HEK293 (cell line): ENCODE data around the gene FERMT3.

Experiments
- ELK4 ChIP-seq: IDR thresholded peaks from 2 replicates; pipeline ENCODE4 v1.6.1; 2011; ENCODE audit warnings: mild to moderate bottlenecking, low read depth, low read length, borderline replicate concordance
- GLI2 ChIP-seq: fragments of 450-650 bp; formaldehyde crosslinking; IDR thresholded peaks from 2 replicates; pipeline ENCODE4; 2017; ENCODE audit warnings: missing biosample characterization, missing genetic modification characterization, low read depth, borderline replicate concordance
- KLF10 ChIP-seq: fragments of 450-650 bp; IDR thresholded peaks from 2 replicates; pipeline ENCODE4 v1.5.1; 2018; ENCODE audit warnings: missing biosample characterization, mild to moderate bottlenecking, missing genetic modification characterization
- KLF8 ChIP-seq: fragments of 450-650 bp; formaldehyde crosslinking; IDR thresholded peaks from 2 replicates; pipeline ENCODE4 v1.5.1; 2016; ENCODE audit warnings: missing biosample characterization, missing genetic modification characterization
- MEIS1 ChIP-seq: sonication (generic); formaldehyde crosslinking; IDR thresholded peaks from 2 replicates; pipeline ENCODE4 v1.8.1; 2022; ENCODE audit warnings: missing genetic modification reagents, mild to moderate bottlenecking, borderline replicate concordance
- MYNN ChIP-seq: fragments of 450-650 bp; formaldehyde crosslinking; IDR thresholded peaks from 2 replicates; pipeline ENCODE4 v1.5.1; 2016; ENCODE audit warnings: missing biosample characterization, missing genetic modification characterization, borderline replicate concordance
- OVOL3 ChIP-seq: fragments of 450-650 bp; formaldehyde crosslinking; IDR thresholded peaks from 2 replicates; pipeline ENCODE4 v1.5.1; 2016; ENCODE audit warnings: missing biosample characterization, missing genetic modification characterization
- SP3 ChIP-seq: fragments of 450-650 bp; formaldehyde crosslinking; IDR thresholded peaks from 2 replicates; pipeline ENCODE4 v1.5.1; 2016; ENCODE audit warnings: missing biosample characterization, missing genetic modification characterization
- YY2 ChIP-seq: fragments of 450-650 bp; formaldehyde crosslinking; IDR thresholded peaks from 2 replicates; pipeline ENCODE4 v1.5.1; 2016; ENCODE audit warnings: missing biosample characterization, missing genetic modification characterization
- ZBTB17 ChIP-seq: fragments of 450-650 bp; formaldehyde crosslinking; IDR thresholded peaks from 2 replicates; pipeline ENCODE4 v1.5.1; 2016; ENCODE audit warnings: missing biosample characterization, missing genetic modification characterization
- ZBTB20 ChIP-seq: fragments of 450-650 bp; formaldehyde crosslinking; IDR thresholded peaks from 2 replicates; pipeline ENCODE4 v1.5.1; 2016; ENCODE audit warnings: missing biosample characterization, missing genetic modification characterization
- ZBTB8A ChIP-seq: fragments of 450-650 bp; formaldehyde crosslinking; IDR thresholded peaks from 2 replicates; pipeline ENCODE4 v1.5.1; 2016; ENCODE audit warnings: missing biosample characterization, missing genetic modification characterization
- ZNF114 ChIP-seq: fragments of 450-650 bp; formaldehyde crosslinking; IDR thresholded peaks from 2 replicates; pipeline ENCODE4 v1.5.0; 2017; ENCODE audit warnings: missing biosample characterization, missing genetic modification characterization
- ZNF121 ChIP-seq: fragments of 450-650 bp; formaldehyde crosslinking; IDR thresholded peaks from 2 replicates; pipeline ENCODE4 v1.5.1; 2016; ENCODE audit warnings: missing biosample characterization, missing genetic modification characterization
- ZNF19 ChIP-seq: fragments of 450-650 bp; formaldehyde crosslinking; IDR thresholded peaks from 2 replicates; pipeline ENCODE4; 2016; ENCODE audit warnings: missing biosample characterization, missing genetic modification characterization, low read depth
- ZNF2 ChIP-seq: fragments of 450-650 bp; formaldehyde crosslinking; IDR thresholded peaks from 2 replicates; pipeline ENCODE4 v1.5.1; 2016; ENCODE audit warnings: missing biosample characterization, missing genetic modification characterization
- ZNF211 ChIP-seq: fragments of 450-650 bp; formaldehyde crosslinking; IDR thresholded peaks from 2 replicates; pipeline ENCODE4 v1.5.1; 2016; ENCODE audit warnings: low read depth, missing biosample characterization, missing genetic modification characterization
- ZNF223 ChIP-seq: fragments of 450-650 bp; formaldehyde crosslinking; IDR thresholded peaks from 2 replicates; pipeline ENCODE4 v1.5.1; 2016; ENCODE audit warnings: missing biosample characterization, missing genetic modification characterization
- ZNF239 ChIP-seq: fragments of 450-650 bp; formaldehyde crosslinking; IDR thresholded peaks from 2 replicates; pipeline ENCODE4 v1.5.1; 2016; ENCODE audit warnings: missing biosample characterization, missing genetic modification characterization
- ZNF292 ChIP-seq: fragments of 450-650 bp; formaldehyde crosslinking; IDR thresholded peaks from 2 replicates; pipeline ENCODE4 v1.5.1; 2016; ENCODE audit warnings: low read depth, missing biosample characterization, missing genetic modification characterization, borderline replicate concordance
- ZNF335 ChIP-seq: fragments of 450-650 bp; formaldehyde crosslinking; conservative IDR thresholded peaks from 2 replicates; pipeline ENCODE4 v1.5.1; 2016; ENCODE audit warnings: missing biosample characterization, missing genetic modification characterization
- ZNF394 ChIP-seq: fragments of 450-650 bp; formaldehyde crosslinking; IDR thresholded peaks from 2 replicates; pipeline ENCODE4 v1.5.1; 2016; ENCODE audit warnings: missing biosample characterization, missing genetic modification characterization, mild to moderate bottlenecking, moderate library complexity, borderline replicate concordance
- ZNF433 ChIP-seq: fragments of 450-650 bp; formaldehyde crosslinking; IDR thresholded peaks from 2 replicates; pipeline ENCODE4 v1.5.1; 2016; ENCODE audit warnings: missing biosample characterization, missing genetic modification characterization, low read depth
- ZNF501 ChIP-seq: fragments of 450-650 bp; formaldehyde crosslinking; IDR thresholded peaks from 2 replicates; pipeline ENCODE4 v1.5.1; 2016; ENCODE audit warnings: missing biosample characterization, missing genetic modification characterization
- ZNF626 ChIP-seq: fragments of 450-650 bp; sonication (Bioruptor Pico); formaldehyde crosslinking; IDR thresholded peaks from 2 replicates; pipeline ENCODE4 v1.5.1; 2018; ENCODE audit warnings: missing biosample characterization, missing genetic modification characterization, inconsistent platforms
- ZNF785 ChIP-seq: fragments of 450-650 bp; formaldehyde crosslinking; IDR thresholded peaks from 2 replicates; pipeline ENCODE4 v1.5.1; 2016; ENCODE audit warnings: missing biosample characterization, missing genetic modification characterization
- ZNF837 ChIP-seq: fragments of 450-650 bp; formaldehyde crosslinking; IDR thresholded peaks from 2 replicates; pipeline ENCODE4 v1.5.1; 2016; ENCODE audit warnings: missing biosample characterization, missing genetic modification characterization
- ZSCAN23 ChIP-seq: fragments of 450-650 bp; formaldehyde crosslinking; IDR thresholded peaks from 2 replicates; pipeline ENCODE4 v1.5.1; 2016; ENCODE audit warnings: missing biosample characterization, missing genetic modification characterization
- TF ChIP-seq, protein P1 (sequence below): fragments of 450-650 bp; IDR thresholded peaks from 2 replicates; pipeline ENCODE4 v1.5.1; 2018; ENCODE audit warnings: missing biosample characterization, missing genetic modification characterization
- TF ChIP-seq, protein P2 (sequence below): fragments of 450-650 bp; formaldehyde crosslinking; IDR thresholded peaks from 2 replicates; pipeline ENCODE4 v1.5.1; 2017; ENCODE audit warnings: missing biosample characterization, missing genetic modification characterization
- TF ChIP-seq, protein P3 (sequence below): fragments of 450-650 bp; formaldehyde crosslinking; IDR thresholded peaks from 2 replicates; pipeline ENCODE4 v1.5.1; 2016; ENCODE audit warnings: missing biosample characterization, missing genetic modification characterization
- TF ChIP-seq, protein P4 (sequence below): fragments of 450-650 bp; formaldehyde crosslinking; IDR thresholded peaks from 2 replicates; pipeline ENCODE4 v1.5.1; 2016; ENCODE audit warnings: missing biosample characterization, missing genetic modification characterization

FERMT3 gene

GRCh38 chr11:64225608-64226506 lies 19.3 kb downstream of the FERMT3 start, which contains the start of the genes NUDT22 and TRPT1 (continued):
- TF ChIP-seq, protein P1, sequence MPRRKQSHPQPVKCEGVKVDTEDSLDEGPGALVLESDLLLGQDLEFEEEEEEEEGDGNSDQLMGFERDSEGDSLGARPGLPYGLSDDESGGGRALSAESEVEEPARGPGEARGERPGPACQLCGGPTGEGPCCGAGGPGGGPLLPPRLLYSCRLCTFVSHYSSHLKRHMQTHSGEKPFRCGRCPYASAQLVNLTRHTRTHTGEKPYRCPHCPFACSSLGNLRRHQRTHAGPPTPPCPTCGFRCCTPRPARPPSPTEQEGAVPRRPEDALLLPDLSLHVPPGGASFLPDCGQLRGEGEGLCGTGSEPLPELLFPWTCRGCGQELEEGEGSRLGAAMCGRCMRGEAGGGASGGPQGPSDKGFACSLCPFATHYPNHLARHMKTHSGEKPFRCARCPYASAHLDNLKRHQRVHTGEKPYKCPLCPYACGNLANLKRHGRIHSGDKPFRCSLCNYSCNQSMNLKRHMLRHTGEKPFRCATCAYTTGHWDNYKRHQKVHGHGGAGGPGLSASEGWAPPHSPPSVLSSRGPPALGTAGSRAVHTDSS: no peak
- TF ChIP-seq ZNF335 (tag by site-specific recombination) (peak; percentile 68), ZNF211 (tag by site-specific recombination) (no peak), ZNF626 (tag by site-specific recombination) (no peak), GLI2 (tag by site-specific recombination) (no peak), SP3 (peak; percentile 69), ZNF239 (tag by site-specific recombination) (no peak), KLF8 (tag by site-specific recombination) (0 out of 2 replicates have a peak, but pooled peaks have one; percentile 24), OVOL3 (tag by site-specific recombination) (no peak), ZNF2 (no peak), ZNF394 (tag by site-specific recombination) (0 out of 2 replicates have a peak, but pooled peaks have one; percentile 37), ZBTB8A (0 out of 2 replicates have a peak, but pooled peaks have one; percentile 50), MYNN (no peak), ZBTB20 (tag by site-specific recombination) (peak; percentile 49; the same call in 1 of the 2 replicates), ZNF433 (tag by site-specific recombination) (no peak), ZNF501 (0 out of 2 replicates have a peak, but pooled peaks have one; percentile 46), YY2 (no peak), MEIS1 (CRISPR knock-in tag) (no peak), ZNF114 (no peak), ZNF785 (tag by site-specific recombination) (no peak), ZNF837 (tag by site-specific recombination) (no peak), ELK4 (peak; percentile 78; the same call in 1 of the 2 replicates), ZNF121 (no peak), ZNF292 (tag by site-specific recombination) (no peak), ZNF223 (no peak), KLF10 (peak; percentile 68), ZSCAN23 (no peak), ZNF19 (no peak), ZBTB17 (tag by site-specific recombination) (0 out of 2 replicates have a peak, but pooled peaks have one; percentile 14)
- TF ChIP-seq, protein P2, sequence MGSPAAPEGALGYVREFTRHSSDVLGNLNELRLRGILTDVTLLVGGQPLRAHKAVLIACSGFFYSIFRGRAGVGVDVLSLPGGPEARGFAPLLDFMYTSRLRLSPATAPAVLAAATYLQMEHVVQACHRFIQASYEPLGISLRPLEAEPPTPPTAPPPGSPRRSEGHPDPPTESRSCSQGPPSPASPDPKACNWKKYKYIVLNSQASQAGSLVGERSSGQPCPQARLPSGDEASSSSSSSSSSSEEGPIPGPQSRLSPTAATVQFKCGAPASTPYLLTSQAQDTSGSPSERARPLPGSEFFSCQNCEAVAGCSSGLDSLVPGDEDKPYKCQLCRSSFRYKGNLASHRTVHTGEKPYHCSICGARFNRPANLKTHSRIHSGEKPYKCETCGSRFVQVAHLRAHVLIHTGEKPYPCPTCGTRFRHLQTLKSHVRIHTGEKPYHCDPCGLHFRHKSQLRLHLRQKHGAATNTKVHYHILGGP (tag by site-specific recombination): no peak
- TF ChIP-seq, protein P3, sequence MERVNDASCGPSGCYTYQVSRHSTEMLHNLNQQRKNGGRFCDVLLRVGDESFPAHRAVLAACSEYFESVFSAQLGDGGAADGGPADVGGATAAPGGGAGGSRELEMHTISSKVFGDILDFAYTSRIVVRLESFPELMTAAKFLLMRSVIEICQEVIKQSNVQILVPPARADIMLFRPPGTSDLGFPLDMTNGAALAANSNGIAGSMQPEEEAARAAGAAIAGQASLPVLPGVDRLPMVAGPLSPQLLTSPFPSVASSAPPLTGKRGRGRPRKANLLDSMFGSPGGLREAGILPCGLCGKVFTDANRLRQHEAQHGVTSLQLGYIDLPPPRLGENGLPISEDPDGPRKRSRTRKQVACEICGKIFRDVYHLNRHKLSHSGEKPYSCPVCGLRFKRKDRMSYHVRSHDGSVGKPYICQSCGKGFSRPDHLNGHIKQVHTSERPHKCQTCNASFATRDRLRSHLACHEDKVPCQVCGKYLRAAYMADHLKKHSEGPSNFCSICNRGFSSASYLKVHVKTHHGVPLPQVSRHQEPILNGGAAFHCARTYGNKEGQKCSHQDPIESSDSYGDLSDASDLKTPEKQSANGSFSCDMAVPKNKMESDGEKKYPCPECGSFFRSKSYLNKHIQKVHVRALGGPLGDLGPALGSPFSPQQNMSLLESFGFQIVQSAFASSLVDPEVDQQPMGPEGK: peak; percentile 67; the same call in 1 of the 2 replicates
- TF ChIP-seq, protein P4, sequence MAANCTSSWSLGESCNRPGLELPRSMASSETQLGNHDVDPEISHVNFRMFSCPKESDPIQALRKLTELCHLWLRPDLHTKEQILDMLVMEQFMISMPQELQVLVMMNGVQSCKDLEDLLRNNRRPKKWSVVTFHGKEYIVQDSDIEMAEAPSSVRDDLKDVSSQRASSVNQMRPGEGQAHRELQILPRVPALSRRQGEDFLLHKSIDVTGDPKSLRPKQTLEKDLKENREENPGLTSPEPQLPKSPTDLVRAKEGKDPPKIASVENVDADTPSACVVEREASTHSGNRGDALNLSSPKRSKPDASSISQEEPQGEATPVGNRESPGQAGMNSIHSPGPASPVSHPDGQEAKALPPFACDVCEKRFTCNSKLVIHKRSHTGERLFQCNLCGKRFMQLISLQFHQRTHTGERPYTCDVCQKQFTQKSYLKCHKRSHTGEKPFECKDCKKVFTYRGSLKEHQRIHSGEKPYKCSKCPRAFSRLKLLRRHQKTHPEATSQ: no peak
